H9 (cell line): Measurements from ENCODE around the gene RNASE9. TPM values are rescaled to one million over a fixed set of nuclear protein-coding genes. Genes with fewer than 3 reads are reported as not detected.

Experiments
- DNase-seq: peaks from one replicate; pipeline ENCODE4 v3.0.0-alpha.2; 2017
- H2AFZ ChIP-seq: one replicate; pipeline ENCODE4 v1.6.1; 2013; ENCODE audit warnings: mild to moderate bottlenecking, low read length, control low read depth, moderate library complexity
- H2AK5ac ChIP-seq: 2 replicates; pipeline ENCODE4 v1.6.1; 2013; ENCODE audit warnings: low read length, control low read depth, mixed read lengths; ENCODE audit not compliant: insufficient read length
- H2BK120ac ChIP-seq: one replicate; pipeline ENCODE4 v1.6.1; 2013; ENCODE audit warnings: low read depth, mild to moderate bottlenecking, low read length, control low read depth, inconsistent platforms; ENCODE audit not compliant: poor library complexity, severe bottlenecking
- H2BK12ac ChIP-seq: 2 replicates; pipeline ENCODE4 v1.6.1; 2013; ENCODE audit warnings: low read length, control low read depth, mixed read lengths, low read depth; ENCODE audit not compliant: insufficient read length
- H2BK15ac ChIP-seq: 2 replicates; pipeline ENCODE4 v1.6.1; 2013; ENCODE audit warnings: low read depth, low read length, control low read depth
- H2BK20ac ChIP-seq: one replicate; pipeline ENCODE4 v1.6.1; 2013; ENCODE audit warnings: low read depth, mild to moderate bottlenecking, low read length, control low read depth, inconsistent platforms; ENCODE audit not compliant: poor library complexity, severe bottlenecking
- H2BK5ac ChIP-seq: 2 replicates; pipeline ENCODE4 v1.6.1; 2013; ENCODE audit warnings: low read length, control low read depth, mixed read lengths; ENCODE audit not compliant: insufficient read length
- H3K14ac ChIP-seq: 2 replicates; pipeline ENCODE4 v1.6.1; 2013; ENCODE audit warnings: low read length, control low read depth; ENCODE audit not compliant: insufficient read depth
- H3K18ac ChIP-seq: 2 replicates; pipeline ENCODE4 v1.6.1; 2013; ENCODE audit warnings: low read depth, mild to moderate bottlenecking, mixed read lengths, low read length, control low read depth; ENCODE audit not compliant: insufficient read length
- H3K23ac ChIP-seq: 2 replicates; pipeline ENCODE4 v1.6.1; 2013; ENCODE audit warnings: low read length, control low read depth, mixed read lengths, low read depth; ENCODE audit not compliant: insufficient read length
- H3K23me2 ChIP-seq: 2 replicates; pipeline ENCODE4 v1.6.1; 2013; ENCODE audit warnings: low read depth, mild to moderate bottlenecking, mixed read lengths, low read length, control low read depth; ENCODE audit not compliant: insufficient read length, poor library complexity, severe bottlenecking
- H3K27ac ChIP-seq: 2 replicates; pipeline ENCODE4 v1.5.1; 2013; ENCODE audit warnings: low read length, control low read depth, mixed read lengths, low read depth; ENCODE audit not compliant: insufficient read length
- H3K27me3 ChIP-seq: 2 replicates; pipeline ENCODE4 v1.6.1; 2013; ENCODE audit warnings: low read length, control low read depth, inconsistent platforms; ENCODE audit not compliant: insufficient read depth
- H3K4ac ChIP-seq: 2 replicates; pipeline ENCODE4 v1.6.1; 2013; ENCODE audit warnings: low read depth, mild to moderate bottlenecking, control low read depth, inconsistent platforms, low read length, moderate library complexity
- H3K4me1 ChIP-seq: 2 replicates; pipeline ENCODE4 v1.6.1; 2013; ENCODE audit warnings: low read length, control low read depth, inconsistent platforms; ENCODE audit not compliant: insufficient read depth
- H3K4me2 ChIP-seq: 2 replicates; pipeline ENCODE4 v1.6.1; 2013; ENCODE audit warnings: low read length, control low read depth, mixed read lengths; ENCODE audit not compliant: insufficient read length, insufficient read depth
- H3K56ac ChIP-seq: 2 replicates; pipeline ENCODE4 v1.6.1; 2013; ENCODE audit warnings: low read depth, mild to moderate bottlenecking, mixed read lengths, low read length, control low read depth; ENCODE audit not compliant: insufficient read length
- H3K79me1 ChIP-seq: 2 replicates; pipeline ENCODE4 v1.6.1; 2013; ENCODE audit warnings: low read depth, mild to moderate bottlenecking, moderate library complexity, low read length, control low read depth, inconsistent platforms; ENCODE audit not compliant: insufficient read depth, poor library complexity, severe bottlenecking
- H3K79me2 ChIP-seq: 2 replicates; pipeline ENCODE4 v1.6.1; 2013; ENCODE audit warnings: low read length, control low read depth, inconsistent platforms; ENCODE audit not compliant: insufficient read depth
- H3K9ac ChIP-seq: 2 replicates; pipeline ENCODE4 v1.6.1; 2013; ENCODE audit warnings: low read length, control low read depth, mixed read lengths; ENCODE audit not compliant: insufficient read length; ENCODE audit errors: extremely low read depth
- H3K9me3 ChIP-seq: one replicate; pipeline ENCODE4 v1.6.1; 2013; ENCODE audit warnings: low read depth, low read length, inconsistent platforms; ENCODE audit not compliant: control insufficient read depth
- H3T11ph ChIP-seq: one replicate; pipeline ENCODE4 v1.6.1; 2013; ENCODE audit warnings: mild to moderate bottlenecking, low read length, control low read depth, inconsistent platforms
- H4K20me1 ChIP-seq: one replicate; pipeline ENCODE4 v1.6.1; 2013; ENCODE audit not compliant: control insufficient read depth, insufficient read length, insufficient read depth
- H4K5ac ChIP-seq: 2 replicates; pipeline ENCODE4 v1.6.1; 2013; ENCODE audit warnings: low read depth, mild to moderate bottlenecking, mixed read lengths, low read length, control low read depth; ENCODE audit not compliant: insufficient read length
- H4K8ac ChIP-seq: replicated peaks from 2 replicates; pipeline ENCODE4 v1.6.1; 2013; ENCODE audit warnings: low read length, control low read depth, mixed read lengths, low read depth; ENCODE audit not compliant: insufficient read length
- H4K91ac ChIP-seq: 2 replicates; pipeline ENCODE4 v1.6.1; 2013; ENCODE audit warnings: low read depth, mild to moderate bottlenecking, moderate library complexity, mixed read lengths, low read length, control low read depth; ENCODE audit not compliant: insufficient read length
- H3K27ac Mint-ChIP-seq, 3 experiments: 2 replicates in 2 of 3; 3 replicates in 1 of 3; pipeline ENCODE4 v1.8.0; 2020 to 2021; ENCODE audit warnings: mixed read lengths in 3 of 3, mild to moderate bottlenecking in 1 of 3, moderate library complexity in 1 of 3
- H3K27me3 Mint-ChIP-seq: 2 replicates; pipeline ENCODE4 v1.8.0; 2021; ENCODE audit warnings: low read depth, mild to moderate bottlenecking, moderate library complexity, mixed read lengths
- H3K36me3 Mint-ChIP-seq, 3 experiments: 2 replicates in 2 of 3; 3 replicates in 1 of 3; pipeline ENCODE4 v1.8.0; 2020 to 2021; ENCODE audit warnings: low read depth in 3 of 3, mixed read lengths in 3 of 3; ENCODE audit not compliant: insufficient read depth in 1 of 3
- H3K4me1 Mint-ChIP-seq, 2 experiments: 2 replicates each; pipeline ENCODE4 v1.8.0; 2020; ENCODE audit warnings: mixed read lengths in 2 of 2
- H3K4me3 Mint-ChIP-seq, 2 experiments: 2 replicates in 1 of 2; 3 replicates in 1 of 2; pipeline ENCODE4 v1.8.0; 2020 to 2021; ENCODE audit warnings: mild to moderate bottlenecking in 2 of 2, mixed read lengths in 2 of 2, moderate library complexity in 1 of 2
- H3K9me3 Mint-ChIP-seq, 2 experiments: 2 replicates in 1 of 2; 3 replicates in 1 of 2; pipeline ENCODE4 v1.8.0; 2020; ENCODE audit warnings: mild to moderate bottlenecking in 2 of 2, mixed read lengths in 2 of 2, moderate library complexity in 1 of 2
- CTCF ChIP-seq: fragments of 200-600 bp; sonication (generic); conservative IDR thresholded peaks from 3 replicates; pipeline ENCODE4 v1.8.0; 2021; ENCODE audit warnings: antibody characterized with exemption, mild to moderate bottlenecking
- WGBS: extraction: QIAGEN DNeasy Blood & Tissue Kit; methylation state at CpG from one replicate; pipeline ENCODE4 v1.1.7; 2013; ENCODE audit warnings: missing lambda C conversion rate, low lambda C conversion rate, mixed read lengths; ENCODE audit not compliant: insufficient read length; ENCODE audit errors: extremely low coverage; 5-methylcytosine and 5-hydroxymethylcytosine counted together
- total RNA-seq: library from RNA; stranded (reverse); gene quantifications from 2 replicates; pipeline ENCODE4 v1.2.1, GENCODE V29; 2021

The RNASE9 gene
- total RNA-seq, 1 experiment from 2014 or later: not detected

- Histone ChIP-seq H3K9ac (no peak overlapping the region), H2BK20ac (no peak overlapping the region), H3K27ac (no peak overlapping the region), H2AFZ (no peak overlapping the region), H3K4me1 (no peaks in the 10 kb centered on the region; the same call in 1 of the 2 replicates), H3K23me2 (peaks cover 5% of the 10 kb centered on the region), H2AK5ac (no peak overlapping the region), H3K9me3 (no peaks in the 10 kb centered on the region), H2BK15ac (no peak overlapping the region), H3K79me1 (no peaks in the 10 kb centered on the region), H4K20me1 (no peaks in the 10 kb centered on the region), H3K4ac (no peak overlapping the region), H4K5ac (no peak overlapping the region), H3K27me3 (no peaks in the 10 kb centered on the region), H3K14ac (no peak overlapping the region), H3K4me2 (no peak overlapping the region), H4K91ac (no peak overlapping the region), H4K8ac (no peak overlapping the region), H3K18ac (no peak overlapping the region), H3K79me2 (no peaks in the 10 kb centered on the region), H2BK120ac (no peak overlapping the region), H3K56ac (no peak overlapping the region), H2BK12ac (no peak overlapping the region), H3T11ph (no peak overlapping the region), H3K23ac (no peak overlapping the region), H2BK5ac (no peak overlapping the region)
- no peak overlapping the region for H3K27ac Mint-ChIP-seq
- no peaks in the 10 kb centered on the region; a peak in 1 of 5 replicates for H3K9me3 Mint-ChIP-seq
- no peak for TF ChIP-seq CTCF
- DNase-seq: no peak
- H3K27me3 Mint-ChIP-seq: no peaks in the 10 kb centered on the region
- WGBS: no CpG with 5 or more reads among the region's 7 CpGs
- H3K4me3 Mint-ChIP-seq: peak overlapping the region in 1 of 2 experiments; percentile 51; a peak in 2 of 5 replicates
- H3K36me3 Mint-ChIP-seq: no peaks in the 10 kb centered on the region
- H3K4me1 Mint-ChIP-seq: peaks cover 8 to 9% of the 10 kb centered on the region in 2 experiments
Measured at GRCh38 chr14:20608383-20609110, 47.7 kb upstream of the RNASE9 start.
